CD4-positive, alpha-beta T cell treated with Interferon gamma for 1 hour (primary cell): ENCODE results near the gene RGS6.

Source experiments
- DNase-seq: peaks from one replicate; pipeline ENCODE4 v3.0.0-alpha.2; 2020

RGS6 gene

GRCh38 chr14:72254202-72254936 is 322.1 kb downstream of the RGS6 start:
- DNase-seq = no peak

- DNase-seq = no peak
Measured at GRCh38 chr14:72254937-72255472, 322.8 kb downstream of the RGS6 start.

GRCh38 chr14:72256055-72256454 is 323.8 kb downstream of the RGS6 start:
- DNase-seq = no peak

- no peak for DNase-seq
Measured at GRCh38 chr14:72261068-72261467, 328.8 kb downstream of the RGS6 start.

- no peak for DNase-seq
Measured at GRCh38 chr14:72262771-72263170, 330.5 kb downstream of the RGS6 start.

GRCh38 chr14:72264716-72265115 is 332.5 kb downstream of the RGS6 start:
- no peak for DNase-seq

- DNase-seq = no peak
Measured at GRCh38 chr14:72270147-72270727, 338.0 kb downstream of the RGS6 start.

GRCh38 chr14:72270749-72271148 is 338.5 kb downstream of the RGS6 start:
- DNase-seq = no peak

GRCh38 chr14:72275242-72275641 is 343.0 kb downstream of the RGS6 start:
- no peak for DNase-seq

GRCh38 chr14:72278316-72278715 is 346.1 kb downstream of the RGS6 start:
- DNase-seq = no peak

GRCh38 chr14:72284176-72284575 is 351.9 kb downstream of the RGS6 start:
- no peak for DNase-seq

GRCh38 chr14:72290241-72290640 is 358.0 kb downstream of the RGS6 start:
- DNase-seq = no peak

GRCh38 chr14:72291908-72292688 is 359.9 kb downstream of the RGS6 start:
- DNase-seq = no peak

- no peak for DNase-seq
Measured at GRCh38 chr14:72292689-72293024, 360.4 kb downstream of the RGS6 start.

- no peak for DNase-seq
Measured at GRCh38 chr14:72301352-72301751, 369.1 kb downstream of the RGS6 start.

GRCh38 chr14:72303930-72304329 is 371.7 kb downstream of the RGS6 start:
- DNase-seq = no peak

GRCh38 chr14:72305561-72305960 is 373.3 kb downstream of the RGS6 start:
- no peak for DNase-seq

GRCh38 chr14:72308967-72309485 is 376.8 kb downstream of the RGS6 start:
- DNase-seq = no peak

GRCh38 chr14:72311116-72311515 is 378.9 kb downstream of the RGS6 start:
- DNase-seq = no peak

- DNase-seq = no peak
Measured at GRCh38 chr14:72311516-72311915, 379.3 kb downstream of the RGS6 start.

GRCh38 chr14:72314808-72315435 is 382.7 kb downstream of the RGS6 start:
- no peak for DNase-seq

GRCh38 chr14:72315714-72316113 is 383.5 kb downstream of the RGS6 start:
- DNase-seq = no peak

GRCh38 chr14:72318648-72319047 is 386.4 kb downstream of the RGS6 start:
- DNase-seq = no peak
